AG08395 (cell line): ENCODE measurements around the gene TFCP2.

Experiments used
- DNase-seq: peaks from one replicate; pipeline ENCODE4 v3.0.0; 2012; ENCODE audit warnings: mixed read lengths, low spot score

Gene TFCP2

DNA sequence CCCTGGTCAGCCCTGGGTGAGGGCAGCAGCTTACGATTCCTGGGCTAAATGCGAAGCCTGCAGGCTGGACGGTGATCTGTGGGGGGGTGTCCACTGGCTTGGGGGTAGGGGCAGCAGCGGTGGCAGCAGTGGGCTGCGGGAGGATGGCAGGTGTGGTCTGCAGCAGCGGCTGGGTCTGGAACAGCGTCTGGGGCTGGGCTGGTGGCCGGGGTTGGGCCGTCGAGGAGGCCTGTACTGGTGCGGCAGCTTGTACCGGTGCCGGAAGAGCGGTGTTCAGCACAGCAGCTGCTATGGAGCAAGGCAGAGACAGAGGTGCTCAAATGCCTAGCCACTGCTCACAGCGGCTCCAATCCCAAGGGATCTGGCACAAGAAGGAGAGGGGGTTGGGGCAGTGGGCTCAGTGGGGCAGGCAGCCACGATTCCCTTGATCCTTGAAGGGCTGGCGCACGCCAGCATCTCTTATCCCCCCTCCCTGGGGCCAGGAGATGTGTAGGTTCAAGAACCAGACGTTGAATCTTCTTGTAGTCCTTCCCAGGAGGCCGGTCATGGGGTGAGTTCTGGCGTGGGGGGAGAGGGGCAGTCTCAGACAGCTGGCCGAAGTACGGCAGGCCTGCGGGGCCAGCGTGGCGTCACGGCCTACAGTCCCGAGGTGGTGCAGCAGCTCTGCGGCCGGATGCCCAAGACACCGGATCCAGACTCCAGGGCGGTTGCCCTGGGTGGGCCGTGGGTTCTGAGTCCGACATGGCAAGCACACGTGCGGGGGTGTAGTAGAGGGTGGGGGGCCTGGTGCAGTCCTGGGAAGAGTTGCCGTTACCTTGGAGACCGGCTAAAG is 25.0 kb upstream of the TFCP2 start:
- no peak for DNase-seq

GRCh38 chr12:51196547-51196946 is 23.6 kb upstream of the TFCP2 start:
- no peak for DNase-seq

DNA sequence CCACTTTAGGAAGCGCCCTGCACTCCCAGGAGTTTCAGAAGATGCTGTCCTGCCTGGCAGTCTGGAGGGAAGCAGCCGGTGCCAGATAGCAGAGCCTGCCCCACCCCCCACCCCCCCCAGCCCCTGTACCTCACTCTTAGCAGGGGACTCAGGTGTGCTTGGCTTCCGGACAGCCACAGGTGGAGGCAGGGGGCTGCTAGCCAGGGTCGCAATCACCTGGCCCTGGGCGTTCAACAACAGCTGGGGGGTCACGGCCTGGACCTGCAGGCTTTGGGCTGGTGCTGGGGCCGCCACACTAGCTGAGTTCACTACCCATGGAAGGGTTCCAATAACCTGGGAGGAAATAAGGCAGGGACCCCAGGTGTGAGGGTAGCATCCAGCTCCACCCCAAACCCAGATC is 22.9 kb upstream of the TFCP2 start:
- no peak for DNase-seq

- no peak for DNase-seq
Observed at GRCh38 chr12:51192284-51192671, 19.3 kb upstream of the TFCP2 start.

GRCh38 chr12:51191516-51192283 is 18.8 kb upstream of the TFCP2 start:
- no peak for DNase-seq

DNA sequence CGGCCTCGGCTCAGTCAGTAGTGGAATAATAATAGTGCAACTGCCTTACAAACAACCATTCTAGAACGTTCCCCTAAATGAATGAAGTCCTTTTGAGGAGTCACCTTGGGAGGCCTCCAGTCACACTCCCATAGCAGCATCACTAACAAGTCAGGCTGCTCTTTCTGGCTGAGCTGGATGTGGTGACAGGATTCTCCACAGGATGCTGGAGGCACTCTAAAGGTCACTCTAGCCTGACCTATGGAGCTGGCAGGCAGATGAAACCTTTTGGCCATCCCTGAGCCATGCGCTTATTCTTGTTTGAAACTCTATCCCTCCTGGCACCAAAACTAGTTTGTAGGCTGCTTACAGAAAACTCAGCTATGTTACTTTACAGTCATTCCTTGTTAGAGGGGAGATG is 17.9 kb upstream of the TFCP2 start:
- no peak for DNase-seq

GRCh38 chr12:51189790-51190355 is 16.9 kb upstream of the TFCP2 start:
- no peak for DNase-seq

DNA sequence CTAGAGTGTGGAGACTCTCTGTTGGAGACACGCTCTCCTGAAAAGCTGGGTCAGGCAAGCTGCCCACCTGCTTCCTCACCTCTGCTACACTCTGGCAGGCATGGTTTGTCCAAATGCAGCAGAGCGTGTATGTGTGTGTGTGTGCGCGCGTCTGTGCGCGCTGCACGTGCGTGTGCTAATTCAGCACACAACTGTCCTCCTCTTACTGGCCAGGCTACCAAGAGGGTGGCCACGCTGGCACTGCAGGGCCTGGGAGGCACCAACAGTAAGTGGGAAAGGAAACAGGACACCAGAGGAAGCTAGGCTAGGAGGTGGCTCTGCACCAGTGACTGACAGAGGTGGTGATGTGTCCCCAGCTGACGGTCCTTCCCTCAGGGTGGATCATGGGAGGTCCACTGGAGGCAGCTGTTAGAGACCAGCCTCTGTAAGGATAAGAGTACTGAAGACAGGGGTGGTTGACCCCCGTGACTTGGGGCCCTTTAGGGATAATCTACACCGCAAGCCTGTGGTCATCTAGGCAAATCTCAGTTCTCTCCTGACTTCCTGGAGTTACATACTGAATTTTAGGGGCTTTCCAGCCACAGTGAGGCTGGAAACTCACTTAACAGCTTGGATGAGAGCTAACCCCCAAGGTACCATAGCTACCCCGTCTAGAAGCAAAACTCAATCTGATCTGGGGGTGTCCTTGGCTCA is 15.6 kb upstream of the TFCP2 start:
- DNase-seq: no peak

DNA sequence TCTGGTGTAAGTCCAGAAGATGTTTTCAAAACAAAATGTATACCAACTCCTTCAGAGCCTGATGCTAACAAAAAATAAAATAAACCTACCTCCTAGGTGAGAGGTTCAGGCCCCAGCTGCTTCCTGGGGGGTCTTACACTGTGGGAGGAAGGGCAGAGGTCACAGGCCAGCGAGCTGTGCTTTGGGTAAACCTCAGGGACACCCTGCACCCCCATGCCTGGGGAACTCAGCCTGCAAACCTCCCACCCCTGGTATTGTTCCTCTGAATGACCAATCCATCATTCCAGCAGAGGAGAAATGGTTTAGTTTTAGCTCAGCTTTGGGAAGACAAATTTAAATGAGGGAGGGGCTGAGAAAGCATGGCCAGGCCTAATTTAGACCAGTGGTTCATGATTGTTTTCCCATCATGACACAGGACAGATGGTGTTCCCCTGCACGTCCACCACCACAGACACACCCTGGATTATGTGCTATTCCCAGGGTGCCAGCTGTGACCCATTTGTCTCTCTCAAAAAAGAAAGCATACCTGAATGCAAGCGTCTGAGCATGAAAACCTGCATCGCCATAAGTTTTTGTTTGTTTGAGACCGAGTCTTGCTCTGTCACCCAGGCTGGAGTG is 14.5 kb upstream of the TFCP2 start:
- no peak for DNase-seq

- DNase-seq: no peak
Observed at GRCh38 chr12:51186465-51187085, 13.6 kb upstream of the TFCP2 start.

DNA sequence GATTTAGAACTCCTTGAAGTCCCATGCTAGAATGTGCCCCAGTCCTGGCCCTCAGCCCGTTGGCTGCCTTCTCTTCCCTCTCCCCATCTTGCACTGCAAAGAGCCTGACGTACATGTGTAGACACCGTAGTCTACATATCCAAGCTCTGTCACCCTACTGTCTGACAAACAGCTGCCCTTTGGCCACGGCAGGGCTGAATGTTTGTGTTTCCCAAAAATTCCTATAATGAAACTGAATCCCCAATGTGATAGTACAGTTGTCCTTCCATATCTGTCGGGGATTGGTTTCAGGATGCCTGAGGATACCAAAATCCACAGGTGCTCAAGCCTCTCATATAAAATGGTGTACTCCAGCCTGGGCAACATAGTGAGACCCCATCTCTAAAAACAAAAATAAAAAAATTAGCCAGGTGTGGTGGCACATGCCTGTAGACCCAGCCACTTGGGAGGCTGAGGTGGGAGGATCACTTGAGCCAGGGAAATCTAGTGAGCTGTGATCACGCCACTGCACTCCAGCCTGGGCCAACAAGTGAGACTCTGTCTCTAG is 12.3 kb upstream of the TFCP2 start:
- DNase-seq: no peak

GRCh38 chr12:51183816-51184215 is 10.9 kb upstream of the TFCP2 start:
- DNase-seq: no peak

DNA sequence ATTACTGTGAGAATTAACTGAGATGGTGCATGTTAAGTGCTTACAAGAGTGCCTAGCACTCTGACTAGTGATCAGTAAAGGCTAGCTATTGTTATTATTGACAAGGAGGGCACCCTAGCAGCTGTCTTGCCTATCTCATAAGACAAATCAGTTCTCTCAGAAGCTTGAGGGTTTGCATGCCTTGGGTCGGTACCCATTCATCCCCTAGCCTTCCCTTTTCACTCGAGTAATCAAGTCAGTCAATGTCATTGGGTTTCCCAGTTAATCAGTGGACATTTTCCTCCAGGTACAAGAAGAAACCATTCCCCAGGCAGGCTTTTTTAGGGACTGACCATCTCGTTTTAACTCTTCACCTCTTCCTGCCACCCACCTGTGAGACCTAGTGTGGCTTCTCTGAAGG is 10.4 kb upstream of the TFCP2 start:
- no peak for DNase-seq

GRCh38 chr12:51181558-51181957 is 8.6 kb upstream of the TFCP2 start:
- no peak for DNase-seq

- DNase-seq: no peak
Observed at GRCh38 chr12:51177897-51178296, 5.0 kb upstream of the TFCP2 start.

GRCh38 chr12:51174501-51174900 is 1.6 kb upstream of the TFCP2 start:
- no peak for DNase-seq

DNA sequence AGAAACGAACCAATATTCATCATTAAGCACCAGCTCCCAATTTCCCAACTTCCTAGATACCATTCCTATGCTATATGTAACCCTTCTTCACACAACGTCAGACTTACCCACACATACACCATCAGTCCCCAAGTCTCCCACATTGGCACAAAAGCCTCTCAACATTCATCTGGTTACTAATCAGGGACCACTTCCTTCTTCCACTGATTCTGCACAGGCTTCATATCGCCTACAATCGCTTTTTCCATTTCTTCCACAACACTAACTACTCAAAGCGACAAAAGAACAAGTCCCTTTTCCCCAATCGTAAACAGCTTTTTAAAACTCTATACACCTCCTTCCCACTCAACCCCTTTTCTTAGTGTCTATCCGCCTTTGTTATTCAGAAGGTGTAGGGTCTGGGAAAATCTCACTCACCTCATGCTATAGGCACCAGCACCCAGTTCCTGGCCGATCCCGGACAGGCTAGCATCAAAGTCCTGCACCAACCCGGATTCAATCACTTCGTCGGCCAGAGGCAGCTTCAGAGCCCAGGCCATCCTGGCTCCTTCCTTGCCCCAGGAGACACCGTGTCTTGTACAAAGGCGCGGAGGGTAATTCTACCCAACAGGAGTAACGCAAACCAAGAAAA is 936 bp downstream of the TFCP2 start:
- peak; percentile 19 for DNase-seq

- no peak for DNase-seq
Observed at GRCh38 chr12:51163795-51164194, 9.1 kb downstream of the TFCP2 start.

DNA sequence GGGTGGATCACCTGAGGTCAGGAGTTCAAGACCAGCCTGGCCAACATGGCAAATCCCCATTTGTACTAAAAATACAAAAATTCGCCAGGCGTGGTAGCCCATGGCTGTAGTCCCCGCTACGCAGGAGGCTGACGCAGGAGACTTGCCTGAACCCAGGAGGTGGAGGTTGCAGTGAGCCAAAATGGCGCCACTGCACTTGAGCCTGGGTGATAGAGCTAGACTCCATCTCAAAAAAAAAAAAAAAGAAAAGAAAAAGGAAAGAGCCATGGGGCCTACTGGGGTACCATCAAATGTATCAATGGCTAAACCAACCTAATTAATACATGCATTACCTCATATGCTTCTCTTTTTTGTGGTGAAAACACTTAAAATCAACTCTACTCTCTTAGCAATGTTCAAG is 10.7 kb downstream of the TFCP2 start:
- no peak for DNase-seq

- DNase-seq: no peak
Observed at GRCh38 chr12:51160814-51161459, 12.0 kb downstream of the TFCP2 start.
